GM10266 (cell line): ENCODE measurements around the gene KBTBD3.
"Not testable (repeated sequence)": the region's sequence is repeated elsewhere in the genome, so short reads cannot be mapped to it uniquely, and the experiment has no call there.

Experiments
- DNase-seq: peaks from one replicate; pipeline ENCODE4 v3.0.0; 2012; ENCODE audit errors: extremely low spot score
- CTCF ChIP-seq: IDR thresholded peaks from 2 replicates; pipeline ENCODE4 v1.5.1; 2012; ENCODE audit warnings: mild to moderate bottlenecking, low read depth; ENCODE audit not compliant: control insufficient read depth, insufficient read depth; ENCODE audit errors: missing control alignments

Gene KBTBD3

DNA sequence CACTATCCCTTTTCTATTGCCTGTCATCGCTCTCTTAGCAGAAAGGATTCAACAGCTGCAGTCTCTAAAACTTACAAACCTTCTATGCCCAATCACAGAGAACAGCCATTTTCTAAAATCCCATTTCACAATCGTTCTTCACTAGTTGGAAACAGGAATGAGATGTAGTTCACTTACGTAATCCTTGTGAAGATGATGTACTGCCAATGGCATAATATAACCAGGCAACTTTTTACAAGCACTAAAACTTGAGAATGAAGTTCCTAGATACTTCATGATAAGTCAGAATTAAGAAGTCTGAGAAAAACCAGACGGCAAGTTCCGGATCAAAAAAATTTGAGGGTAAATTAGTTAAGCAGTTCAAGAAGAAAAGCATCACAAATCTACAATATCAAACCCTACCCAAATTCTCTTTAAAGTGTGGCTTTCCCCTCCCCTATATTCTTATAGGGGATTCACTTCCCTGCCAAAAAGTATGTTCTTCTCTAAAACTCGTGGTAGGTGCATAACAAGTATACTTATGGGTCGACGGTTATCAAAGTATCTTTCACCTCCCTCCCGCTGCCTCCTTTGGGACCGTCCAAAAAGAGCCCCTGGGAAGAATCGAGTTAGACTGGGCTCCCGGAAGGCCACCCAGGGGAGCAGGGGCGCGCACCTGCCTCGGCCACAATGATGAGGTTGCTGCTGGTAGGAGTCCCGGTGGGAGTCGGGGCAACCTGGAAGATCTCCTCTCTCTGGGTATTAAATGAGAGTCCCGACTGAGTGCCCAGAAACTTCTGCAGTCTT is 55.8 kb downstream of the KBTBD3 start:
- DNase-seq: peak; percentile 26

DNA sequence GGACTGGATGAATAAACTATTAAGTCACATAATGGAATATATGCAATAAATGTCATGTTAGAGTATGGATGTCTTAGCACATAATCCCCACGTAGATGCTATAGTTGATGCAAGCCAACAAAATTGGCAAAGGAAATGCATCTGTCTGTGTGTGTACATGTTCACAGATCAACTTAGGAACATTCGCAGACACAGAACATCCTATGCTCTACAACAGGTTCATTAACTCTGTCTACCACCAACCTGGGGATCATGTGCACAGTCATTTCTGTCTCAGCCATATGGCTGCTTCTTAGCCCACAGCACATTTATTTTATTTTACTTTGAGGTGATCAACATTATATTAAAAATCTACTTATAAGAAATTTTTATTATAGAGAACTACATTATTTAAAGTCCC is 60.1 kb downstream of the KBTBD3 start:
- no peak for TF ChIP-seq CTCF
- no peak for DNase-seq

More for the DNA sequence above, 55.8 kb downstream of the KBTBD3 start:
- TF ChIP-seq CTCF: no peak

- DNase-seq: no peak
- no peak for TF ChIP-seq CTCF
Observed at GRCh38 chr11:106015066-106015465, 62.1 kb downstream of the KBTBD3 start.

DNA sequence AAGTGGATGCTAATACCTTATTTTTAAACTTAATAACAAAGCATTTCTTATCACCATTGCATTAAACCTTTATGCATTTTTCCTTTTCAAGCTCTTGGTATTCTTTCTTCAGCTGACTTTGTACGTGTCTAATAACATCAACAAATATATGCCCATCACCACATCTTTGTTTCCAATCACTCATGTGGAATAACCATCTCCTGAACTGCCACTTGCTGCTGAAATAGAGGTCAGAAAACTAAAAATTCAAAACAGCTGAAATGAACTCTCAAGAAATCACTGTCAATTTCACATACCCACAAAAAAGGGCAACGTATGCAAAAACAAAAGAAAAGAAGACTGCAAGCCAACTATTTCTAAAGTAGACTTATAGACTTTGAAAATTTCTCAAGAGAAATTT is 62.5 kb downstream of the KBTBD3 start:
- DNase-seq: no peak
- TF ChIP-seq CTCF: no peak

DNA sequence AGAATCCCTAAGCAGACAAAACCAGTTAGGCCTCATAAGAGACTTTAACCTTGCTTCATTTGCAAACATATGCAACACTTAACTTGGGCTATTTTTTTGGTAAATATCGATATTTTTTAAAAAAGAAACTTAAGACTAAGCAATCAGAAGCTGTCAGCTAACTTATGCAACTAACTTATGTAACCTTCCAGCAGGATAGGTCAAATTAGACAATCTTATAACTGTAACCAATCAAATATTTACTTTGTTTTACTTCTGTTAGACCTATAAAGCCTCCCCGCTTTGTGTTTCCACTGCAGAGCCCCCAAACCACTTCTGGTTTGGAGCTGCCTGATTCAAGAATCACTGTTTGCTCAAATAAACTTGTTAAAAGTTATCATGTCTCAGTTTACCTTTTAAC is 63.1 kb downstream of the KBTBD3 start:
- no peak for TF ChIP-seq CTCF
- no peak for DNase-seq

DNA sequence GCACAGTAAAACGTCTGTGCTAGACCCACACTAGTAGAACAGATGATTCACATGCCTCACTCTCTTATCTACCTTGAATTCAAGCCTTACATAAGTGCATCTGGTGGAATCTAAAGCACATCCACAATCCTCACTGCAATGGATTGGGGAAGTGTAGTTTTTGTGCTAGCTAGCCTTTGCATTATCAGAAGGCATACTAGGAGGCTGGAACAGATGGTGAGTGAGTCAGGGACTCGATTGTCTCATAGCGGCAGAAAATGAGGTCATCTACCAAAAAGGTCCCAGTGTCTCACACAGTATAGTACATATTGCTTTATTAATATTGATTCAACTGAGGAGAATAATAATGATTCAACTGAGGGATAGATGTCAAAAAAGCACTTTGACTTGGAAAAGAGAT is 64.4 kb downstream of the KBTBD3 start:
- no peak for TF ChIP-seq CTCF
- no peak for DNase-seq

DNA sequence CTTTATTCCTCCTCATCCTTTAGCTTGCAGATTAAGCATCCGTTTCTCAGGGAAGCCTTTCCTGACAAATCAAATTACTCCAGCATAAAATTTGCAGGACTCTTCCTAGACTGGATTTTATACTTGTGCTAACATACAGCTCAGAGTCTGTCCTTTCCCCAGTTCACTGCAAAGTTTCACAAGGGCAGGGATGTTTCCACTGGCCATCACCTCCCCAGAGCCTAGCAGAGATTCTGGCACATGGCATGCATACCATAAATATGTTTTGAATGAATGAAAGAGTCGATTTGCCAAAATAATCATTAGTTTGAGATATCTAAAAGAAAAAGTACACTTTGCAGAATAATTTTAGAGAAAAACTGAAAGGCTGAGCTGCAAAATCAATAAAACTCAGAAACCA is 65.7 kb downstream of the KBTBD3 start:
- DNase-seq: no peak
- TF ChIP-seq CTCF: no peak

DNA sequence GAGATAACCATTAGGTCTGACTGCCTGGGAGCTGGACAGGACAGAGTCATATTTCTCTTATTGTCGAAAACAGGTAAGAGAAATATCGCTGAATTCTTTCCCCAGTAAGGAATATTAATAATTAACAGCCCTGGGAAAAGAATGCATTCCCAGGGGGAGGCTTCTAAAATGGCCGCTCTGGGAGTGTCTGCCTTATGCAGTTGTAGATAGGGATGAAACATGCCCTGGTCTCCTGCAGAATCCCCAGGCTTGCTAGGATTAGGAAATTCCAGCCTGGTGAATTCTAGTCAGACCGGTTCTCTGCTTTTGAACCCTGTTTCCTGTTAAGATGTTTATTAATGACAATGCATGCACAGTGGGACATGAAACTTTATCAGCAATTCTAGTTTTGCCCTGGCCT is 74.1 kb downstream of the KBTBD3 start:
- DNase-seq: not testable (repeated sequence)
